SK-N-MC (cell line): ENCODE measurements around the gene ANXA8.
"Not testable (repeated sequence)": the region's sequence is repeated elsewhere in the genome, so short reads cannot be mapped to it uniquely, and the experiment has no call there.

Experiments used
- DNase-seq: peaks from one replicate; pipeline ENCODE4 v3.0.0-alpha.2; 2011; ENCODE audit warnings: low read depth, low spot score
- H3K27ac ChIP-seq: fragments of 200-600 bp; sonication (generic); 2 replicates; pipeline ENCODE4 v1.5.1; 2016; ENCODE audit warnings: mixed run types
- H3K36me3 ChIP-seq: fragments of 200-600 bp; sonication (generic); 2 replicates; pipeline ENCODE4 v1.6.1; 2017; ENCODE audit warnings: antibody characterized with exemption, low read length, mixed read lengths; ENCODE audit not compliant: insufficient read depth
- H3K4me3 ChIP-seq: fragments of 200-600 bp; sonication (generic); 2 replicates; pipeline ENCODE4 v1.5.1; 2016
- H3K9ac ChIP-seq: fragments of 200-600 bp; sonication (generic); 2 replicates; pipeline ENCODE4 v1.8.0; 2017; ENCODE audit warnings: mixed run types, mixed read lengths; ENCODE audit not compliant: insufficient read length
- H3K9me3 ChIP-seq: fragments of 200-600 bp; sonication (generic); 2 replicates; pipeline ENCODE4 v1.6.1; 2017; ENCODE audit warnings: low read depth, mild to moderate bottlenecking, antibody characterized with exemption, low read length, moderate library complexity, mixed read lengths
- EZH2 ChIP-seq: fragments of 200-600 bp; sonication (generic); IDR thresholded peaks from one replicate; pipeline ENCODE4 v1.6.1; 2017; ENCODE audit warnings: antibody characterized with exemption
- FOXP2 ChIP-seq: optimal IDR thresholded peaks from 2 replicates; pipeline ENCODE3; 2011; ENCODE audit warnings: mild to moderate bottlenecking, moderate library complexity; ENCODE audit not compliant: insufficient read depth; ENCODE audit errors: extremely low read length, control extremely low read depth
- POLR2AphosphoS5 ChIP-seq: IDR thresholded peaks from 2 replicates; pipeline ENCODE4 v1.6.1; 2012; ENCODE audit warnings: mild to moderate bottlenecking, low read depth, low read length, borderline replicate concordance

The ANXA8 gene

GRCh38 chr10:47457826-47458225 lies 26.1 kb downstream of the ANXA8 start:
- Histone ChIP-seq H3K4me3 (no peak overlapping the region), H3K36me3 (no peaks in the 10 kb centered on the region), H3K27ac (no peak overlapping the region), H3K9ac (no peak overlapping the region), H3K9me3 (no peaks in the 10 kb centered on the region)
- TF ChIP-seq POLR2AphosphoS5 (no peak), FOXP2 (no peak), EZH2 (no peak)
- DNase-seq = no peak

GRCh38 chr10:47457528-47457820 lies 26.4 kb downstream of the ANXA8 start:
- no peak for DNase-seq
- H3K27ac ChIP-seq = no peak overlapping the region
- H3K4me3 ChIP-seq = no peak overlapping the region
- H3K36me3 ChIP-seq = no peaks in the 10 kb centered on the region
- H3K9me3 ChIP-seq = no peaks in the 10 kb centered on the region
- no peak overlapping the region for H3K9ac ChIP-seq
- TF ChIP-seq POLR2AphosphoS5 = no peak
- no peak for TF ChIP-seq EZH2
- TF ChIP-seq FOXP2 = no peak

- no peak overlapping the region for H3K4me3 ChIP-seq
- no peak for DNase-seq
- H3K9me3 ChIP-seq = no peaks in the 10 kb centered on the region
- H3K9ac ChIP-seq = no peak overlapping the region
- TF ChIP-seq FOXP2 (no peak), EZH2 (no peak), POLR2AphosphoS5 (no peak)
- no peak overlapping the region for H3K27ac ChIP-seq
- H3K36me3 ChIP-seq = no peaks in the 10 kb centered on the region
Measured at GRCh38 chr10:47456794-47457527, 27.0 kb downstream of the ANXA8 start.

- DNase-seq = no peak
- TF ChIP-seq FOXP2 (no peak), EZH2 (no peak), POLR2AphosphoS5 (no peak)
- Histone ChIP-seq H3K4me3 (no peak overlapping the region), H3K27ac (no peak overlapping the region), H3K9me3 (no peaks in the 10 kb centered on the region), H3K9ac (no peak overlapping the region), H3K36me3 (no peaks in the 10 kb centered on the region)
Measured at GRCh38 chr10:47456079-47456785, 27.7 kb downstream of the ANXA8 start.

GRCh38 chr10:47455350-47456078 lies 28.4 kb downstream of the ANXA8 start:
- DNase-seq, H3K4me3 ChIP-seq, H3K9ac ChIP-seq, H3K9me3 ChIP-seq, H3K27ac ChIP-seq, H3K36me3 ChIP-seq: not testable (repeated sequence)

GRCh38 chr10:47454780-47455058 lies 29.2 kb downstream of the ANXA8 start:
- no peak for DNase-seq
- no peak overlapping the region for H3K27ac ChIP-seq
- no peaks in the 10 kb centered on the region for H3K9me3 ChIP-seq
- no peak overlapping the region for H3K9ac ChIP-seq
- TF ChIP-seq EZH2 = no peak
- TF ChIP-seq FOXP2 = no peak
- TF ChIP-seq POLR2AphosphoS5 = no peak
- no peak overlapping the region for H3K4me3 ChIP-seq
- no peaks in the 10 kb centered on the region for H3K36me3 ChIP-seq

- no peaks in the 10 kb centered on the region for H3K9me3 ChIP-seq
- no peak for DNase-seq
- no peaks in the 10 kb centered on the region for H3K36me3 ChIP-seq
- no peak overlapping the region for H3K4me3 ChIP-seq
- H3K27ac ChIP-seq = no peak overlapping the region
- H3K9ac ChIP-seq = no peak overlapping the region
- TF ChIP-seq EZH2 (no peak), FOXP2 (no peak), POLR2AphosphoS5 (no peak)
Measured at GRCh38 chr10:47454008-47454779, 29.7 kb downstream of the ANXA8 start.

- DNase-seq = no peak
- TF ChIP-seq POLR2AphosphoS5 (no peak), EZH2 (no peak), FOXP2 (no peak)
- Histone ChIP-seq H3K9ac (no peak overlapping the region), H3K9me3 (no peaks in the 10 kb centered on the region), H3K27ac (no peak overlapping the region), H3K36me3 (no peaks in the 10 kb centered on the region), H3K4me3 (no peak overlapping the region)
Measured at GRCh38 chr10:47453141-47454007, 30.5 kb downstream of the ANXA8 start.
